PC-3 (cell line): ENCODE results near the gene PARD6B. TPM values are rescaled to one million over a fixed set of nuclear protein-coding genes. Genes with fewer than 3 reads are reported as not detected.
A peak's percentile ranks its signal among the peaks of the same experiment; 100 is the strongest.

Source experiments
- ATAC-seq: fragments of 200-7000 bp; cut with Tn5 transposase; 2 replicates; pipeline ENCODE4 v1.9.1; 2020; ENCODE audit warnings: mild to moderate bottlenecking, moderate library complexity
- BruUV-seq: library from RNA; stranded (reverse); fragments of 400-500 nt; replicated peaks from 2 replicates; lab custom pipeline; 2021; lab: Mats Ljungman, UMichigan
- CTCF ChIA-PET: fragments of 300-600 bp; sonication (Branson Sonifier 250); formaldehyde crosslinking; loops from one replicate; lab custom pipeline; 2022; ENCODE audit warnings: antibody characterized with exemption; lab: Charles Lee
- POLR2A ChIA-PET: fragments of 300-600 bp; sonication (Branson Sonifier 250); formaldehyde crosslinking; loops from one replicate; lab custom pipeline; 2022; ENCODE audit warnings: antibody characterized with exemption; ENCODE audit not compliant: unreplicated experiment; lab: Charles Lee
- DNase-seq: peaks from one replicate; pipeline ENCODE4 v3.0.0-alpha.2; 2015
- H2AFZ ChIP-seq: fragments of 300-600 bp; sonication (generic); 2 replicates; pipeline ENCODE4 v1.6.0; 2016; ENCODE audit warnings: antibody characterized with exemption, low read length
- H3F3A ChIP-seq: fragments of 300-600 bp; sonication (generic); one replicate; pipeline ENCODE4 v1.6.0; 2017; ENCODE audit warnings: antibody characterized with exemption, low read length, control low read depth, mild to moderate bottlenecking; ENCODE audit not compliant: unreplicated experiment
- H3K27ac ChIP-seq: fragments of 300-600 bp; sonication (generic); 2 replicates; pipeline ENCODE4 v1.5.1; 2016; ENCODE audit warnings: mild to moderate bottlenecking, low read length
- H3K27me3 ChIP-seq: fragments of 300-600 bp; sonication (generic); 2 replicates; pipeline ENCODE4 v1.6.1; 2016; ENCODE audit warnings: low read length, mixed read lengths
- H3K36me3 ChIP-seq: fragments of 300-600 bp; sonication (generic); 2 replicates; pipeline ENCODE4 v1.6.1; 2016; ENCODE audit warnings: low read depth, mixed run types, low read length, mixed read lengths
- H3K4me1 ChIP-seq: fragments of 300-600 bp; sonication (generic); 2 replicates; pipeline ENCODE4 v1.5.1; 2016; ENCODE audit warnings: low read length; ENCODE audit not compliant: insufficient read depth
- H3K4me2 ChIP-seq: fragments of 300-600 bp; sonication (generic); 2 replicates; pipeline ENCODE4 v1.6.0; 2016; ENCODE audit warnings: low read length
- H3K4me3 ChIP-seq: fragments of 300-600 bp; sonication (generic); 2 replicates; pipeline ENCODE4 v1.5.1; 2016; ENCODE audit warnings: mild to moderate bottlenecking, low read length, mixed read lengths
- H3K79me2 ChIP-seq: fragments of 300-600 bp; sonication (generic); 2 replicates; pipeline ENCODE4 v1.6.1; 2017; ENCODE audit warnings: low read length, mixed read lengths
- H3K9ac ChIP-seq: fragments of 300-600 bp; sonication (generic); 2 replicates; pipeline ENCODE4 v1.6.0; 2016; ENCODE audit warnings: mild to moderate bottlenecking, low read length
- H3K9me2 ChIP-seq: fragments of 300-600 bp; sonication (generic); replicated peaks from 2 replicates; pipeline ENCODE4 v1.6.1; 2016; ENCODE audit warnings: mixed run types, low read length, mixed read lengths
- H3K9me3 ChIP-seq: fragments of 300-600 bp; sonication (generic); 2 replicates; pipeline ENCODE4 v1.6.1; 2016; ENCODE audit warnings: low read length, mixed read lengths
- H4K20me1 ChIP-seq: fragments of 300-600 bp; sonication (generic); 2 replicates; pipeline ENCODE4 v1.6.1; 2016; ENCODE audit warnings: low read length, mixed read lengths
- CTCF ChIP-seq: fragments of 300-600 bp; sonication (generic); conservative IDR thresholded peaks from 2 replicates; pipeline ENCODE4 v1.5.1; 2017; ENCODE audit warnings: antibody characterized with exemption, low read depth, mild to moderate bottlenecking, low read length
- EZH2 ChIP-seq: fragments of 300-600 bp; sonication (generic); IDR thresholded peaks from one replicate; pipeline ENCODE4 v1.6.1; 2017; ENCODE audit warnings: antibody characterized with exemption, mild to moderate bottlenecking, low read length; ENCODE audit not compliant: unreplicated experiment
- EZH2phosphoT487 ChIP-seq: fragments of 300-600 bp; sonication (generic); IDR thresholded peaks from 2 replicates; pipeline ENCODE4 v1.6.1; 2018; ENCODE audit warnings: mild to moderate bottlenecking, antibody characterized with exemption, low read length, borderline replicate concordance
- intact Hi-C: fragments of 100-400 bp; cut with micrococcal nuclease; formaldehyde crosslinking; loops from 2 replicates; pipeline ENCODE4 v1.9.0; 2023
- total RNA-seq: library from RNA; depleted of rRNA; stranded (reverse); fragments of >200 nt; gene quantifications from 2 replicates; pipeline ENCODE4 v1.2.3, GENCODE V29; 2014

PARD6B gene
- total RNA-seq, 1 experiment from 2014 or later = 4.3 TPM

GRCh38 chr20:50715694-50716093 lies 15.7 kb upstream of the PARD6B start:
- no peak overlapping the region for H3K4me2 ChIP-seq

GRCh38 chr20:50716518-50716917 lies 14.9 kb upstream of the PARD6B start:
- ATAC-seq (no peak), DNase-seq (no peak)
- H3K36me3 ChIP-seq = no peaks in the 10 kb centered on the region
- TF ChIP-seq EZH2phosphoT487 (no peak), CTCF (no peak), EZH2 (no peak)
- H4K20me1 ChIP-seq = no peaks in the 10 kb centered on the region
- H3K27me3 ChIP-seq = no peaks in the 10 kb centered on the region
- no peaks in the 10 kb centered on the region for H3K9me2 ChIP-seq
- ChIA-PET CTCF (no interaction called here), POLR2A (no interaction called here)
- no peak overlapping the region for H3K9ac ChIP-seq
- intact Hi-C loops = no loop called here
- H3K4me1 ChIP-seq = no peaks in the 10 kb centered on the region
- no peaks in the 10 kb centered on the region for H3F3A ChIP-seq
- no peak overlapping the region for H3K4me2 ChIP-seq
- no peak overlapping the region for H2AFZ ChIP-seq
- H3K4me3 ChIP-seq = no peak overlapping the region
- H3K79me2 ChIP-seq = no peaks in the 10 kb centered on the region
- no peak overlapping the region for H3K27ac ChIP-seq
- no peaks in the 10 kb centered on the region for H3K9me3 ChIP-seq
- no TSS peak for BruUV-seq

More at GRCh38 chr20:50715694-50716093, 15.7 kb upstream of the PARD6B start:
- POLR2A ChIA-PET = interaction anchor here (0.6 kb wide), 1 partner anchor 204 kb away, joined by 3 read pairs; no protein-coding TSS in a partner anchor
- Histone ChIP-seq H3K79me2 (no peaks in the 10 kb centered on the region), H3K9ac (no peak overlapping the region), H2AFZ (no peak overlapping the region), H4K20me1 (no peaks in the 10 kb centered on the region), H3K9me2 (no peaks in the 10 kb centered on the region), H3K36me3 (no peaks in the 10 kb centered on the region), H3K27ac (no peak overlapping the region), H3K4me1 (peaks cover 7% of the 10 kb centered on the region), H3K27me3 (no peaks in the 10 kb centered on the region), H3F3A (no peaks in the 10 kb centered on the region), H3K4me3 (no peak overlapping the region), H3K9me3 (no peaks in the 10 kb centered on the region)
- BruUV-seq = no TSS peak
- TF ChIP-seq CTCF (no peak), EZH2phosphoT487 (no peak), EZH2 (no peak)
- DNase-seq (peak; percentile 59), ATAC-seq (no peak)
- intact Hi-C loops = no loop called here
- CTCF ChIA-PET = no interaction called here

GRCh38 chr20:50717312-50717711 lies 14.1 kb upstream of the PARD6B start:
- TF ChIP-seq EZH2 = no peak
- no peak for TF ChIP-seq CTCF
- no peak for TF ChIP-seq EZH2phosphoT487
- Histone ChIP-seq H4K20me1 (no peaks in the 10 kb centered on the region), H3K4me2 (no peak overlapping the region), H3K27ac (no peak overlapping the region), H3K9me3 (no peaks in the 10 kb centered on the region), H3K4me1 (no peaks in the 10 kb centered on the region), H3K27me3 (no peaks in the 10 kb centered on the region), H3K36me3 (no peaks in the 10 kb centered on the region), H3F3A (no peaks in the 10 kb centered on the region), H3K4me3 (no peak overlapping the region), H3K79me2 (no peaks in the 10 kb centered on the region), H3K9ac (no peak overlapping the region), H3K9me2 (no peaks in the 10 kb centered on the region), H2AFZ (no peak overlapping the region)
- ATAC-seq = no peak
- ChIA-PET CTCF (interaction anchor here (1.1 kb wide), 1 partner anchor 32 kb away, joined by 3 read pairs; no protein-coding TSS in a partner anchor), POLR2A (no interaction called here)
- no peak for DNase-seq
- intact Hi-C loops = no loop called here
- no TSS peak for BruUV-seq
